ENCODE measurements around the gene RIT2.

The RIT2 gene

DNA sequence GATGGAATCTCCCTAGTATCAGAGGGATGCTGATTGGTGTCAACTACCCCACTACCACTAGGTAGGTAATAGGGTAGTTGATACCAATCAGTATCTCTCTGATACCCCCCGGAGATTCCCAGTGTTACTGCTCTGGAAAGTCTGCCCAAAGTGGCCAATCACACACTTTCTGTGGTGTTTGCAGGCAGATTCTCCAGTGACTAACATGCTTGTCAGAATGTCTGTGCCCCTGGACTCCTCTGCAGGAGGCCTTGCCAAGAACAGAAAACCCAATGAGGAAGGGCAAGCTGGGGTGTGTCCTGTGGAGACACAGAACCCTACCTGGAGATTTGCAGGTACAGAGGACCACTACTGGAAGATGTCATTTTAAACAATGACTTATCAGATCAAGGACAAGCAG is 135.1 kb downstream of the RIT2 start:
- ATAC-seq (replicated peaks; ENCODE audit: extremely low read depth, poor library complexity, severe bottlenecking) (no peak), DNase-seq (ENCODE audit: low spot score in 2 of 2) (no peak)
- Mint-ChIP-seq H3K4me1 (no peaks in the 10 kb centered on the region), H3K27me3 (no peaks in the 10 kb centered on the region), H3K9me3 (peaks cover 13% of the 10 kb centered on the region), H3K36me3 (ENCODE audit: insufficient read depth) (no peaks in the 10 kb centered on the region), H3K4me3 (no peak overlapping the region), H3K27ac (ENCODE audit: low read depth) (no peak overlapping the region)

DNA sequence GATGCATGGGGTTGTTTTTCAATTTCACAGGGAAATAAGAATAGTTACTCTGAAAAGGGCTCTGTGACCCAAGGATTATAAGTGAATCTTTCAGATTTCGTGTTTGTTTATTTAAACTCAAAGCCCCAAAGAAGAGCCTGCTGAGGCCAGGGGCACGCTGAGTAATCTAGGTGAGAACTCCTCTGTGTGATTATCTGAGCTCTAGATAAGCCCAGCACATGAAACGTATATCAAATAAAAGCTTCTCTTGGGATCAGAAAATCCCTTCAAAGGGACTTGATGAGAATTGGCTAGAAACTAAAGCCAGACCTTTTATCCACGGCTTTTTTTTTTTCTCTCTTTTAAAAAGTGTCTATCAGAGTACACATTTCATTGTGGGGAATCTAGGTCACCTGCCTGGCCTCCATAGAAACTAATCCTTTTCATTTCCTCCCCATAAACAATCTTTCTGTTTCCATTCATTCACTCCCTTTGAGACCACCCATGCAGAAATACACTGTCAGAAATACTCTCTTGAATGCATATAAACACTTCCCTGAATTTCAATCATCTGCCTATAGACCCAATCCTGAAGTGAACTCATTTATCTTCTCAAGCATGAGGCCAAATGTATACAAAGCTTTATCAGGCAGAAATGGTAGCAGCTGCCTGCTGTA is 137.4 kb downstream of the RIT2 start:
- Mint-ChIP-seq H3K36me3 (ENCODE audit: insufficient read depth) (peaks cover 2% of the 10 kb centered on the region), H3K4me1 (no peaks in the 10 kb centered on the region), H3K27ac (ENCODE audit: low read depth) (no peak overlapping the region), H3K9me3 (peaks cover 18% of the 10 kb centered on the region), H3K4me3 (no peak overlapping the region), H3K27me3 (no peaks in the 10 kb centered on the region)
- ATAC-seq (replicated peaks; ENCODE audit: extremely low read depth, poor library complexity, severe bottlenecking) (no peak), DNase-seq (ENCODE audit: low spot score in 2 of 2) (no peak)

DNA sequence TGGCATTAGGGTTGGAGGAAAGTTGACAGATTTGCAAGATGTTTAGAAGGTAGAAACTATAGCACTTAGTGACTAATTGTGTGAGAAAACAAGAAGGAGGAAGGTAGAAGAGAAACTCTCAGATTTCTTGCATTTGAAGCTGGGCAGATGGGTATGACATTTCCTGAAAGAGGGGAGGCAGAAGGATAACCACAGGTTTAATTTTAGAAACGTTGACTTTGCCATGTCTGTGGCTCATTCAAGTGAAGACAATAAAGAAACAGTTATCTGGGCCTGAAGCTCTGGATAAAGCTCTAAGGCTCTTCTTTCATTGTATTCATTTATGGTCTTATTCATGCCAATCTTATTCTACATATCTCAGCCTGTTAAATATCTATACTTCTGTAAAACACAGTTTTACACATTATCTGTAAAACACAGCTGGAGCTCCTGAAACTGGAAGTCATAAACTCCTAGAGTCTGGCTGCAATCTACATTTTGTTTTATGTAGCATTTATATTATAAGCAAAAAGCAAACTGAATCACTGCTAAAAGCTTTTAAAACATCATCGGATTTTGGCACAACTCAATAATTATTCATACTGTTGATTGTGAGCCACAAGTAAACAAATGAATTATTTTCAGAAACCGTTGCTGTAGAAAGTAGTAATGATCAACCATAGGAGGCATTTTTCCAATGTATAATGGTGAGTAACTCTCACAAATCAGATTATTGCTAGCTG is 138.5 kb downstream of the RIT2 start:
- Mint-ChIP-seq H3K27me3 (no peaks in the 10 kb centered on the region), H3K27ac (ENCODE audit: low read depth) (no peak overlapping the region), H3K4me1 (no peaks in the 10 kb centered on the region), H3K9me3 (peaks cover 18% of the 10 kb centered on the region), H3K36me3 (ENCODE audit: insufficient read depth) (peaks cover 2% of the 10 kb centered on the region), H3K4me3 (no peak overlapping the region)
- DNase-seq (ENCODE audit: low spot score in 2 of 2) (no peak), ATAC-seq (replicated peaks; ENCODE audit: extremely low read depth, poor library complexity, severe bottlenecking) (no peak)

DNA sequence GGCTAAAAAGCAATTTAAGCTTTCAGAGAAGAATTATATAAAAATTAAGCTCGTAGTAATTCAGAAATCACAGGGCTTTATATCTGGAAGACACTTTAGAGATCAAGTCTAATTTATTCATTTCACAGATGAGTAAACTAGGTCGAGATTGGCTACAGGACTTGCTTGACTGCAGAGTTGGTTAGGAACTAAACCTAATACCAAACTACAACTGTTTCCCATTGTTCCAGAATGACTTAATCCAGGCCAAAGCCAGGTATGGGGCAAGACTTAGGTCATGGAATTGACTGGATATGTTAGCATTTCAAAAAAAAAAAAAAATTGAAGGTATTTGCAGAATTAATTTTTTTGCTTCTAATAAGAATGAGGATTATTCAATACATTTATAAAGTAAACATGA is 146.1 kb downstream of the RIT2 start:
- H3K27me3 Mint-ChIP-seq, result no peaks in the 10 kb centered on the region
- peaks cover 9% of the 10 kb centered on the region for H3K9me3 Mint-ChIP-seq
- H3K36me3 Mint-ChIP-seq (ENCODE audit: insufficient read depth), result no peaks in the 10 kb centered on the region
- H3K4me3 Mint-ChIP-seq, result no peak overlapping the region
- H3K27ac Mint-ChIP-seq (ENCODE audit: low read depth), result no peak overlapping the region
- DNase-seq (ENCODE audit: low spot score in 2 of 2) (no peak), ATAC-seq (replicated peaks; ENCODE audit: extremely low read depth, poor library complexity, severe bottlenecking) (no peak)
- H3K4me1 Mint-ChIP-seq, result no peaks in the 10 kb centered on the region

DNA sequence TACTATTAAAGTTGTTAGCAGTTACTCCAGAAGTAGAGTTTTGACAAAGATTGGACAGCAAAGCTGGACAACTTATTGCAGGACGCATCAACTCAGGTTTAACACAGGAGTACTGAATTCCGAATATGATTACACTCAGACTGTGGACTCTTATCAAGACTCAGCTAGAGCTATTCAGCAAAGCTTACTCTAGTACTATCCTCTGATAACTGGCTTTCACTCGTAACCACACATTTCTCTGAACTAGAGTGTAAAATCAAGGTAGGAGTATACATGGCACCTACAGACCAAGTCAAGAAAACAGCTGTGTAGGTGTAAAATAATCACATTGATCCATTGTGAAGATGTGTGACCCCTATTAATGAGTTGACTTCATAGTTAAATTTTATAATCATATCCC is 154.2 kb downstream of the RIT2 start:
- no peak overlapping the region for H3K27ac Mint-ChIP-seq (ENCODE audit: low read depth)
- no peak for DNase-seq (ENCODE audit: low spot score in 2 of 2)
- H3K27me3 Mint-ChIP-seq, result no peaks in the 10 kb centered on the region
- ATAC-seq (replicated peaks; ENCODE audit: extremely low read depth, poor library complexity, severe bottlenecking), result no peak
- H3K9me3 Mint-ChIP-seq, result peaks cover 25% of the 10 kb centered on the region
- H3K4me3 Mint-ChIP-seq, result no peak overlapping the region
- H3K36me3 Mint-ChIP-seq (ENCODE audit: insufficient read depth), result no peaks in the 10 kb centered on the region
- no peaks in the 10 kb centered on the region for H3K4me1 Mint-ChIP-seq

GRCh38 chr18:42959528-42959927 is 156.0 kb downstream of the RIT2 start:
- Mint-ChIP-seq H3K36me3 (ENCODE audit: insufficient read depth) (no peaks in the 10 kb centered on the region), H3K9me3 (peaks cover 28% of the 10 kb centered on the region), H3K27me3 (no peaks in the 10 kb centered on the region), H3K4me3 (no peak overlapping the region), H3K27ac (ENCODE audit: low read depth) (no peak overlapping the region), H3K4me1 (no peaks in the 10 kb centered on the region)
- no peak for DNase-seq (ENCODE audit: low spot score in 2 of 2)
- no peak for ATAC-seq (replicated peaks; ENCODE audit: extremely low read depth, poor library complexity, severe bottlenecking)

- no peaks in the 10 kb centered on the region for H3K4me1 Mint-ChIP-seq
- no peaks in the 10 kb centered on the region for H3K36me3 Mint-ChIP-seq (ENCODE audit: insufficient read depth)
- no peaks in the 10 kb centered on the region for H3K27me3 Mint-ChIP-seq
- DNase-seq (ENCODE audit: low spot score in 2 of 2) (no peak), ATAC-seq (replicated peaks; ENCODE audit: extremely low read depth, poor library complexity, severe bottlenecking) (no peak)
- peaks cover 26% of the 10 kb centered on the region for H3K9me3 Mint-ChIP-seq
- no peak overlapping the region for H3K27ac Mint-ChIP-seq (ENCODE audit: low read depth)
- no peak overlapping the region for H3K4me3 Mint-ChIP-seq
Observed at GRCh38 chr18:42958353-42958752, 157.1 kb downstream of the RIT2 start.

- H3K27me3 Mint-ChIP-seq, result no peaks in the 10 kb centered on the region
- no peak for ATAC-seq (replicated peaks; ENCODE audit: extremely low read depth, poor library complexity, severe bottlenecking)
Observed at GRCh38 chr18:42956287-42956686, 159.2 kb downstream of the RIT2 start.

DNA sequence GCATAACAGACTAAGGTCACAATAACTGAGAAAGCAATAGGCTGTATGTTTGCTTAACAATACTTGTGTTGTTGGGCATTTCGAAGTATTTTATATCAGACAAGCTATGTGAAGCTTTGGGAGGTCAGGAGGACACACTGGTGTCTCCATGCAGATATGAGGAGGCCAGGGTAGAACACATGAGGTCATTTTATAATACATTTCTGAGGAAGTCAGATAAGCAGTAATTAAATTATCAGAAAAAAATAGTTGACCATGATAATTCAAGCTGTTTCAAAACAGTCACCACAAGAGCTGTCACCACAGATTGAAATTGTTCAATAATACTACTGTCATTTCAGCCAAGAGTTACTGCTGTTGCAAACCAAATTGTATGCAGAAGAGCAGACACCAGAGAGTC is 160.6 kb downstream of the RIT2 start:
- no peak for DNase-seq (ENCODE audit: low spot score in 2 of 2)
- ATAC-seq (replicated peaks; ENCODE audit: extremely low read depth, poor library complexity, severe bottlenecking), result no peak
- H3K9me3 Mint-ChIP-seq, result peaks cover 33% of the 10 kb centered on the region
- no peaks in the 10 kb centered on the region for H3K27me3 Mint-ChIP-seq
- no peaks in the 10 kb centered on the region for H3K36me3 Mint-ChIP-seq (ENCODE audit: insufficient read depth)
- no peak overlapping the region for H3K4me3 Mint-ChIP-seq
- H3K27ac Mint-ChIP-seq (ENCODE audit: low read depth), result no peak overlapping the region
- H3K4me1 Mint-ChIP-seq, result no peaks in the 10 kb centered on the region

More at GRCh38 chr18:42956287-42956686, 159.2 kb downstream of the RIT2 start:
- no peak overlapping the region for H3K27ac Mint-ChIP-seq (ENCODE audit: low read depth)
- DNase-seq (ENCODE audit: low spot score in 2 of 2), result no peak
- H3K9me3 Mint-ChIP-seq, result peaks cover 35% of the 10 kb centered on the region
- H3K4me3 Mint-ChIP-seq, result no peak overlapping the region
- no peaks in the 10 kb centered on the region for H3K36me3 Mint-ChIP-seq (ENCODE audit: insufficient read depth)
- no peaks in the 10 kb centered on the region for H3K4me1 Mint-ChIP-seq

DNA sequence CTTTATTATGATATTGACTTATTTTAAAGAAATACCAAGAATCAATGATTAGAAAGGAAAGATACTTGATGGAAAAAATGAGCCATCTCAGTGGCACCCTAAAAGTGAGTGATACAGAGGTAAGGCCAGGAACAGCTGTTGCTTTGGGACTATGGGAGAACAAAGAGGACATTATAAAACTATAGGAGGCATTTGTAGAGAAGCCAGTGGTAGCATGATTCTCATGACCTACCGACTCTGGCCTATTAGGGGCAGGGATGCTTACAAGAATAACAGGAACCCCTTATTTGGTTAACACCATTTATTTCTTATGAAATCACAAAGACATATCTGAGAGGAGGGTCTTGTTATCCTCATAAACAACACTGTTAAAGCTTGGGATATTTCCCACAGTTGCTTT is 162.2 kb downstream of the RIT2 start:
- no peak for DNase-seq (ENCODE audit: low spot score in 2 of 2)
- peaks cover 22% of the 10 kb centered on the region for H3K9me3 Mint-ChIP-seq
- H3K27ac Mint-ChIP-seq (ENCODE audit: low read depth), result no peak overlapping the region
- no peak overlapping the region for H3K4me3 Mint-ChIP-seq
- H3K4me1 Mint-ChIP-seq, result no peaks in the 10 kb centered on the region
- no peaks in the 10 kb centered on the region for H3K36me3 Mint-ChIP-seq (ENCODE audit: insufficient read depth)
- no peak for ATAC-seq (replicated peaks; ENCODE audit: extremely low read depth, poor library complexity, severe bottlenecking)
- no peaks in the 10 kb centered on the region for H3K27me3 Mint-ChIP-seq

GRCh38 chr18:42950732-42951131 is 164.8 kb downstream of the RIT2 start:
- H3K4me1 Mint-ChIP-seq, result no peaks in the 10 kb centered on the region
- H3K27me3 Mint-ChIP-seq, result no peaks in the 10 kb centered on the region
- no peak for DNase-seq (ENCODE audit: low spot score in 2 of 2)

DNA sequence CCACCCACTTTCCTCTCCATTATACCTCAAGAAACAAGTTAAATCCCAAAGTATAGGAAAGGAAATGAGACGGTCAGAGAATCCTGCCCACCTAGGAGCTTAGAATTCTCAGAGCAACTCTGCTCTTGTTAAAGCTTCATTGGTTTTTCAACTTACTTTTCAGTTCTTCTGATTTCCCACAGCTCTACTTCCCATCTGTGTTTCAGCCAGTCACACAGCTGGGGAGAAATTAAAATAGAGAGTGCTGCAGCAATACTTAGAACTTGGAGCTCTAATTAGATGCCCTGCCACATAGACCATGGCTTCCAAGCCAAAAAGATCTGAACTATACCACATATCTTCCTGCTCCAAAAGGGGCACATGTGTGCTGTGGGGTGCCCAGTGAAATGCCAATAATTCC is 166.7 kb downstream of the RIT2 start:
- peaks cover 17% of the 10 kb centered on the region for H3K9me3 Mint-ChIP-seq
- H3K27ac Mint-ChIP-seq (ENCODE audit: low read depth), result no peak overlapping the region
- DNase-seq (ENCODE audit: low spot score in 2 of 2) (no peak), ATAC-seq (replicated peaks; ENCODE audit: extremely low read depth, poor library complexity, severe bottlenecking) (no peak)
- no peaks in the 10 kb centered on the region for H3K36me3 Mint-ChIP-seq (ENCODE audit: insufficient read depth)
- H3K4me1 Mint-ChIP-seq, result no peaks in the 10 kb centered on the region
- no peaks in the 10 kb centered on the region for H3K27me3 Mint-ChIP-seq
- H3K4me3 Mint-ChIP-seq, result no peak overlapping the region

More at GRCh38 chr18:42950732-42951131, 164.8 kb downstream of the RIT2 start:
- Mint-ChIP-seq H3K9me3 (peaks cover 16% of the 10 kb centered on the region), H3K27ac (ENCODE audit: low read depth) (no peak overlapping the region), H3K4me3 (no peak overlapping the region), H3K36me3 (ENCODE audit: insufficient read depth) (no peaks in the 10 kb centered on the region)
- no peak for ATAC-seq (replicated peaks; ENCODE audit: extremely low read depth, poor library complexity, severe bottlenecking)

DNA sequence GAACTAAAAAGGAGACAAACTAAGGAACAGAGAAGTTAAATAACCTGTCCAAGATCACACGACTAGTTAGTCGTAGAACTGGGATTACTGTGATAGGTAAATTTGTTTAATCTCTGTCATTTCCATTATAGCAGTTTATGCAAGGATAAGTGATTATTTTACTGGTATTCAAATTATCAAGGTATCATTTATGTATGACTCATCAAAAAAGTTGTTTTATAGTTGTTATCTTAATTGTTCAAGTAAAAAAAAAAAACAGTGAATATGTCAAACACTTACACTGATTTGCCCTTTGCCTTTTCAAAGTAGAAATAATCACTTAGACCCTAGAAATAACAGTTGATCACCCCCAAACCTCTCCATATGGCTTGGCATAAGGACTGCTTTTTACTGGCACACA is 173.6 kb downstream of the RIT2 start:
- H3K4me1 Mint-ChIP-seq, result no peaks in the 10 kb centered on the region
- DNase-seq (ENCODE audit: low spot score in 2 of 2), result no peak
- no peak for ATAC-seq (replicated peaks; ENCODE audit: extremely low read depth, poor library complexity, severe bottlenecking)
- peaks cover 27% of the 10 kb centered on the region for H3K9me3 Mint-ChIP-seq
- H3K27ac Mint-ChIP-seq (ENCODE audit: low read depth), result no peak overlapping the region
- H3K27me3 Mint-ChIP-seq, result no peaks in the 10 kb centered on the region
- H3K4me3 Mint-ChIP-seq, result no peak overlapping the region
- no peaks in the 10 kb centered on the region for H3K36me3 Mint-ChIP-seq (ENCODE audit: insufficient read depth)
